K562 (cell line): Measurements from ENCODE around the gene ZSCAN22. TPM values are rescaled to one million over a fixed set of nuclear protein-coding genes. Genes with fewer than 3 reads are reported as not detected.
A peak's percentile ranks its signal among the peaks of the same experiment; 100 is the strongest.

Experiments used
- ATF1 ChIP-seq, 2 experiments: fragments of 450-650 bp in 1 of 2; IDR thresholded peaks; 2 replicates each; pipeline ENCODE4 v1.6.1; 2016; ENCODE audit warnings: missing compliant biosample characterization in 1 of 2, missing genetic modification characterization in 1 of 2
- BRD4 ChIP-seq: fragments of 200-600 bp; sonication (generic); IDR thresholded peaks from 2 replicates; pipeline ENCODE4 v1.6.1; 2017; ENCODE audit warnings: inconsistent platforms
- BRF1 ChIP-seq: IDR thresholded peaks from 3 replicates; pipeline ENCODE4 v1.6.1; 2011; ENCODE audit warnings: borderline replicate concordance, mild to moderate bottlenecking; ENCODE audit not compliant: insufficient read length; ENCODE audit errors: extremely low read depth
- CBX5 ChIP-seq: IDR thresholded peaks from 2 replicates; pipeline ENCODE4 v1.6.1; 2014; ENCODE audit warnings: low read depth, borderline replicate concordance
- FOXJ3 ChIP-seq: sonication (generic); formaldehyde crosslinking; IDR thresholded peaks from 2 replicates; pipeline ENCODE4 v1.4.0; 2020; ENCODE audit warnings: mild to moderate bottlenecking, missing genetic modification reagents
- FOXP1 ChIP-seq: sonication (generic); formaldehyde crosslinking; IDR thresholded peaks from 2 replicates; pipeline ENCODE4 v1.8.0; 2022; ENCODE audit warnings: mild to moderate bottlenecking, missing genetic modification reagents
- GABPB2 ChIP-seq: fragments of 250-450 bp; sonication (Bioruptor Pico); conservative IDR thresholded peaks from 2 replicates; pipeline ENCODE4 v1.5.1; 2021; ENCODE audit warnings: mild to moderate bottlenecking
- MEIS2 ChIP-seq: fragments of 450-650 bp; IDR thresholded peaks from 2 replicates; pipeline ENCODE4 v1.6.1; 2014; ENCODE audit warnings: mild to moderate bottlenecking; ENCODE audit not compliant: partially characterized antibody
- RAD51 ChIP-seq: fragments of 450-650 bp; IDR thresholded peaks from 2 replicates; pipeline ENCODE4 v1.7.1; 2016; ENCODE audit warnings: low read depth, mild to moderate bottlenecking, borderline replicate concordance
- SIN3A ChIP-seq, 2 experiments: fragments of 150-350 bp in 1 of 2; IDR thresholded peaks; 2 replicates each; pipeline ENCODE4 v1.6.1; 2011 to 2016; ENCODE audit warnings: borderline replicate concordance in 2 of 2, low read depth in 2 of 2, low read length in 2 of 2, mild to moderate bottlenecking in 2 of 2, moderate library complexity in 2 of 2; ENCODE audit not compliant: control insufficient read depth in 1 of 2
- SIX5 ChIP-seq, 2 experiments: IDR thresholded peaks; 2 replicates each; pipeline ENCODE4 v1.6.1; 2011; ENCODE audit warnings: low read length in 2 of 2, borderline replicate concordance in 1 of 2, low read depth in 1 of 2, mild to moderate bottlenecking in 1 of 2, moderate library complexity in 1 of 2; ENCODE audit not compliant: insufficient read depth in 1 of 2
- THRA ChIP-seq: fragments of 450-650 bp; IDR thresholded peaks from 2 replicates; pipeline ENCODE4 v1.6.1; 2017; ENCODE audit warnings: mild to moderate bottlenecking, moderate library complexity
- ZNF3 ChIP-seq: fragments of 250-450 bp; sonication (Bioruptor Pico); IDR thresholded peaks from 2 replicates; pipeline ENCODE4 v1.5.0; 2021; ENCODE audit warnings: mild to moderate bottlenecking, moderate library complexity
- ZNF384 ChIP-seq: IDR thresholded peaks from 2 replicates; pipeline ENCODE4 v1.6.1; 2012; ENCODE audit warnings: low read depth, low read length, improper control_type of control experiment
- ZNF77 ChIP-seq: fragments of 250-450 bp; sonication (Bioruptor Pico); IDR thresholded peaks from 2 replicates; pipeline ENCODE4 v1.5.0; 2020
- polyA plus RNA-seq, 8 experiments: library from polyadenylated mRNA; depleted of rRNA in 4 of 8; stranded (reverse) in 5 of 8; unstranded in 3 of 8; fragments of >200 nt; fragmentation: Nextera tagmentation in 2 of 8; fragmentation: Illumina TruSeq in 1 of 8; extraction: Ambion mirVana in 2 of 8; extraction: Trizol in 1 of 8; gene quantifications; 2 replicates each; pipeline versions ENCODE4 v1.2.1 to v1.2.3, GENCODE V29; 2011 to 2014; ENCODE audit warnings: inconsistent platforms in 1 of 8, missing spikeins in 1 of 8
- total RNA-seq, 7 experiments: library from RNA; depleted of rRNA in 6 of 7; stranded (reverse); fragments of >200 nt in 6 of 7; fragmentation: Illumina TruSeq in 2 of 7; extraction: Trizol in 2 of 7; gene quantifications; 2 replicates each; pipeline versions ENCODE4 v1.2.1 to v1.2.3, GENCODE V29; 2011 to 2021; ENCODE audit warnings: low replicate concordance in 1 of 7
- TF ChIP-seq, protein P1 (sequence below): fragments of 250-450 bp; sonication (Bioruptor Pico); IDR thresholded peaks from 2 replicates; pipeline ENCODE4 v1.5.0; 2020; ENCODE audit warnings: mild to moderate bottlenecking
- TF ChIP-seq, protein P2 (sequence below): fragments of 450-650 bp; IDR thresholded peaks from 2 replicates; pipeline ENCODE4 v1.6.1; 2017; ENCODE audit warnings: antibody characterized with exemption
- TF ChIP-seq, protein P3 (sequence below): sonication (generic); formaldehyde crosslinking; IDR thresholded peaks from 2 replicates; pipeline ENCODE4 v1.8.0; 2023; ENCODE audit warnings: mild to moderate bottlenecking, missing genetic modification reagents
- TF ChIP-seq, protein P4 (sequence below), 2 experiments: fragments of 450-650 bp; conservative IDR thresholded peaks; 2 replicates each; pipeline ENCODE4 v1.6.1; 2017; ENCODE audit warnings: mild to moderate bottlenecking in 2 of 2, moderate library complexity in 2 of 2

Gene ZSCAN22
- total and polyA plus RNA-seq, 9 of the 15 experiments (the other 6 are each of a cell fraction or from before 2014, with no cell fraction given): 0.98 to 5.3 (median 3.0) TPM

DNA sequence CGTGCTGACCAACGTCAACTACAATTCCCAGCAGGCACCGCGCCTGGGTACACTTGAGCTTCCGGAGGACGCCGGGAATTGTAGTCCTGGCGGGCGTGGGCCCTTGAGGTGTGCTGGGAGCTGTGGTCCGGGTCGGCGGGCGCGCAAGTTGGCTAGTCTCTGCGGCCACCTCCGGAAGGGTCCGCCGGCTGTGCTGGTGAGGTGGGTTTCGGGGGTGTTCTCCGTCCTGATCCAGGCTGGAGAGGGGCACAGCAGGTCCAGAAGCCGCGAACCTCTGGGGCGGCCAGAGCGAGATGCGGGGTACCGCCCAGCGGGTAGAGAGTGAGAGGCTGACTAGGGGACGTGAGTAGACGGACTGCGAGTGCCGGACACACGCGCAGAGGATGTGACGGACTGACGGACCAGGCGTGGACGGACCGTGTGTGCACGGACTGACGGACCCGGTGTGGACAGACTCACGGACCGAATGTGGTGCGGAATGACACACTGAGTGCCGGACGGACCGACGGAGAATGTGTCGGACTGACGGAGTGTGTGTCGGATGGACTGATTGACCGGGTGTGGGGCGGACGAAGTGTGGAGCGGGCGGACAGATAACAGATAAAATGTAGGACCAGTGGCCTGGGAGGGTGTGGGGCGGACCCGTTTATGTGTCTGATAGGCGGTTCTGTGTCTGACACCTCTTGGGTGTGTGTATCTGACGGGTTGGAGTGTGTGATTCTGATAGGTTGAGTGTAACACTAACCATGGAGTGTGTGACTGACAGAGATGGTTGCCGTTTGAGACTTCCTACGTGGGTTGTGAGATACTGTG lies at the start of gene ZSCAN22 (continued):
- TF ChIP-seq, protein P1, sequence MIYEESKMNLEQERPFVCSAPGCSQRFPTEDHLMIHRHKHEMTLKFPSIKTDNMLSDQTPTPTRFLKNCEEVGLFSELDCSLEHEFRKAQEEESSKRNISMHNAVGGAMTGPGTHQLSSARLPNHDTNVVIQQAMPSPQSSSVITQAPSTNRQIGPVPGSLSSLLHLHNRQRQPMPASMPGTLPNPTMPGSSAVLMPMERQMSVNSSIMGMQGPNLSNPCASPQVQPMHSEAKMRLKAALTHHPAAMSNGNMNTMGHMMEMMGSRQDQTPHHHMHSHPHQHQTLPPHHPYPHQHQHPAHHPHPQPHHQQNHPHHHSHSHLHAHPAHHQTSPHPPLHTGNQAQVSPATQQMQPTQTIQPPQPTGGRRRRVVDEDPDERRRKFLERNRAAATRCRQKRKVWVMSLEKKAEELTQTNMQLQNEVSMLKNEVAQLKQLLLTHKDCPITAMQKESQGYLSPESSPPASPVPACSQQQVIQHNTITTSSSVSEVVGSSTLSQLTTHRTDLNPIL (CRISPR knock-in tag): no peak
- TF ChIP-seq BRD4 (no peak), ZNF77 (CRISPR knock-in tag) (no peak), SIX5 (IDR thresholded peaks at IDR 0.05; ENCODE audit: borderline replicate concordance in 1 of 2, insufficient read depth in 1 of 2, low read depth in 1 of 2, low read length in 2 of 2) (peak; percentile 96 to 99), FOXP1 (CRISPR knock-in tag) (peak; percentile 70; the same call in 1 of the 2 replicates), GABPB2 (CRISPR knock-in tag) (no peak), BRF1 (no peak), ATF1 (CRISPR knock-in tag; IDR thresholded peaks at IDR 0.05) (peak; percentile 75), ATF1 (tag; IDR thresholded peaks at IDR 0.05) (peak; percentile 99), FOXJ3 (CRISPR knock-in tag) (no peak), RAD51 (no peak), ZNF384 (no peak), ZNF3 (no peak), MEIS2 (peak; percentile 59), CBX5 (peak; percentile 76; the same call in 1 of the 2 replicates), THRA (no peak), SIN3A (IDR thresholded peaks at IDR 0.05; ENCODE audit: borderline replicate concordance in 2 of 2, control insufficient read depth in 1 of 2, low read depth in 2 of 2, low read length in 2 of 2) (peak; percentile 73 to 79; a peak in 2 of 4 replicates)
- TF ChIP-seq, protein P2, sequence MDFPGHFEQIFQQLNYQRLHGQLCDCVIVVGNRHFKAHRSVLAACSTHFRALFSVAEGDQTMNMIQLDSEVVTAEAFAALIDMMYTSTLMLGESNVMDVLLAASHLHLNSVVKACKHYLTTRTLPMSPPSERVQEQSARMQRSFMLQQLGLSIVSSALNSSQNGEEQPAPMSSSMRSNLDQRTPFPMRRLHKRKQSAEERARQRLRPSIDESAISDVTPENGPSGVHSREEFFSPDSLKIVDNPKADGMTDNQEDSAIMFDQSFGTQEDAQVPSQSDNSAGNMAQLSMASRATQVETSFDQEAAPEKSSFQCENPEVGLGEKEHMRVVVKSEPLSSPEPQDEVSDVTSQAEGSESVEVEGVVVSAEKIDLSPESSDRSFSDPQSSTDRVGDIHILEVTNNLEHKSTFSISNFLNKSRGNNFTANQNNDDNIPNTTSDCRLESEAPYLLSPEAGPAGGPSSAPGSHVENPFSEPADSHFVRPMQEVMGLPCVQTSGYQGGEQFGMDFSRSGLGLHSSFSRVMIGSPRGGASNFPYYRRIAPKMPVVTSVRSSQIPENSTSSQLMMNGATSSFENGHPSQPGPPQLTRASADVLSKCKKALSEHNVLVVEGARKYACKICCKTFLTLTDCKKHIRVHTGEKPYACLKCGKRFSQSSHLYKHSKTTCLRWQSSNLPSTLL: no peak
- TF ChIP-seq, protein P3, sequence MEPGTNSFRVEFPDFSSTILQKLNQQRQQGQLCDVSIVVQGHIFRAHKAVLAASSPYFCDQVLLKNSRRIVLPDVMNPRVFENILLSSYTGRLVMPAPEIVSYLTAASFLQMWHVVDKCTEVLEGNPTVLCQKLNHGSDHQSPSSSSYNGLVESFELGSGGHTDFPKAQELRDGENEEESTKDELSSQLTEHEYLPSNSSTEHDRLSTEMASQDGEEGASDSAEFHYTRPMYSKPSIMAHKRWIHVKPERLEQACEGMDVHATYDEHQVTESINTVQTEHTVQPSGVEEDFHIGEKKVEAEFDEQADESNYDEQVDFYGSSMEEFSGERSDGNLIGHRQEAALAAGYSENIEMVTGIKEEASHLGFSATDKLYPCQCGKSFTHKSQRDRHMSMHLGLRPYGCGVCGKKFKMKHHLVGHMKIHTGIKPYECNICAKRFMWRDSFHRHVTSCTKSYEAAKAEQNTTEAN: no peak; the same call in 1 of the 2 replicates
- TF ChIP-seq, protein P4, sequence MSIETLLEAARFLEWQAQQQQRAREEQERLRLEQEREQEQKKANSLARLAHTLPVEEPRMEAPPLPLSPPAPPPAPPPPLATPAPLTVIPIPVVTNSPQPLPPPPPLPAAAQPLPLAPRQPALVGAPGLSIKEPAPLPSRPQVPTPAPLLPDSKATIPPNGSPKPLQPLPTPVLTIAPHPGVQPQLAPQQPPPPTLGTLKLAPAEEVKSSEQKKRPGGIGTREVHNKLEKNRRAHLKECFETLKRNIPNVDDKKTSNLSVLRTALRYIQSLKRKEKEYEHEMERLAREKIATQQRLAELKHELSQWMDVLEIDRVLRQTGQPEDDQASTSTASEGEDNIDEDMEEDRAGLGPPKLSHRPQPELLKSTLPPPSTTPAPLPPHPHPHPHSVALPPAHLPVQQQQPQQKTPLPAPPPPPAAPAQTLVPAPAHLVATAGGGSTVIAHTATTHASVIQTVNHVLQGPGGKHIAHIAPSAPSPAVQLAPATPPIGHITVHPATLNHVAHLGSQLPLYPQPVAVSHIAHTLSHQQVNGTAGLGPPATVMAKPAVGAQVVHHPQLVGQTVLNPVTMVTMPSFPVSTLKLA (conservative IDR thresholded peaks at IDR 0.05): peak; percentile 90 to 96
